HG03097 (cell line): ENCODE results near the gene SORBS1.
"Not testable (repeated sequence)": the region's sequence is repeated elsewhere in the genome, so short reads cannot be mapped to it uniquely, and the experiment has no call there.

Source experiments
- ATAC-seq: cut with Tn5 transposase; IDR thresholded peaks from one replicate; pipeline ENCODE4 v1.9.1; 2021; ENCODE audit not compliant: unreplicated experiment, low FRiP score

Gene SORBS1

GRCh38 chr10:95356190-95356955 is 204.8 kb downstream of the SORBS1 start:
- no peak for ATAC-seq

GRCh38 chr10:95355301-95355700 is 205.9 kb downstream of the SORBS1 start:
- ATAC-seq = no peak

GRCh38 chr10:95354110-95354509 is 207.1 kb downstream of the SORBS1 start:
- no peak for ATAC-seq

- no peak for ATAC-seq
Observed at GRCh38 chr10:95353123-95353522, 208.0 kb downstream of the SORBS1 start.

- no peak for ATAC-seq
Observed at GRCh38 chr10:95352684-95353083, 208.5 kb downstream of the SORBS1 start.

GRCh38 chr10:95350830-95351228 is 210.3 kb downstream of the SORBS1 start:
- ATAC-seq = no peak

- no peak for ATAC-seq
Observed at GRCh38 chr10:95350219-95350829, 210.8 kb downstream of the SORBS1 start.

GRCh38 chr10:95347402-95347766 is 213.8 kb downstream of the SORBS1 start:
- ATAC-seq = not testable (repeated sequence)

GRCh38 chr10:95346715-95347401 is 214.3 kb downstream of the SORBS1 start:
- ATAC-seq = no peak

GRCh38 chr10:95343573-95343972 is 217.6 kb downstream of the SORBS1 start:
- ATAC-seq = no peak

- ATAC-seq = no peak
Observed at GRCh38 chr10:95341716-95342130, 219.4 kb downstream of the SORBS1 start.

- no peak for ATAC-seq
Observed at GRCh38 chr10:95339863-95340262, 221.3 kb downstream of the SORBS1 start.

GRCh38 chr10:95337423-95338160 is 223.6 kb downstream of the SORBS1 start:
- no peak for ATAC-seq

GRCh38 chr10:95336702-95337101 is 224.5 kb downstream of the SORBS1 start:
- ATAC-seq = no peak

GRCh38 chr10:95335933-95336699 is 225.1 kb downstream of the SORBS1 start:
- no peak for ATAC-seq

GRCh38 chr10:95334805-95335144 is 226.4 kb downstream of the SORBS1 start:
- no peak for ATAC-seq

GRCh38 chr10:95333997-95334804 is 227.0 kb downstream of the SORBS1 start:
- ATAC-seq = no peak

- no peak for ATAC-seq
Observed at GRCh38 chr10:95332666-95333249, 228.4 kb downstream of the SORBS1 start.

- ATAC-seq = no peak
Observed at GRCh38 chr10:95331596-95332130, 229.5 kb downstream of the SORBS1 start.
